CD4-positive, alpha-beta T cell treated with Interleukin-6 at 100 ng/mL for 8 hours (primary cell): ENCODE data around the gene APOL1.
"Not testable (repeated sequence)": the region's sequence is repeated elsewhere in the genome, so short reads cannot be mapped to it uniquely, and the experiment has no call there.

ENCODE experiments used
- DNase-seq: peaks from one replicate; pipeline ENCODE4 v3.0.0-alpha.2; 2020; ENCODE audit warnings: mixed read lengths, low spot score

Gene APOL1

DNA sequence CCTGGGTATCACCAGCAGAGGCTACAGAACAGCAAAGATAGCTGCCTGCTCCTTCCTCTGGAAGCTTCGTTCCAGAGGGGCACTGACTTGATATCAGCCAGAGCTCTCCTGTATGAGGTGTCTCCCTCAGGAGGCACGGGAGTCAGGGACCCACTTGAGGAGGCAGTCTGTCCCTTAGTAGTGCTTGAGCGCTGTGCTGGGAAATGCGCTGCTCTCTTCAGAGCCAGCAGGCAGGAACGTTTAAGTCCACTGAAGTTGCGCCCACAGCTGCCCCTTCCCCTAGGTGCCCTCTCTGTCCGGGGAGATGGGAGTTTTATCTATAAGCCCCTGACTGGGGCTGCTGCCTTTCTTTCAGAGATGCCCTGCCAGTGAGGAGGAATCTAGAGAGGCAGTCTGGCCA, 18.3 kb downstream of the APOL1 start:
- DNase-seq: not testable (repeated sequence)

DNA sequence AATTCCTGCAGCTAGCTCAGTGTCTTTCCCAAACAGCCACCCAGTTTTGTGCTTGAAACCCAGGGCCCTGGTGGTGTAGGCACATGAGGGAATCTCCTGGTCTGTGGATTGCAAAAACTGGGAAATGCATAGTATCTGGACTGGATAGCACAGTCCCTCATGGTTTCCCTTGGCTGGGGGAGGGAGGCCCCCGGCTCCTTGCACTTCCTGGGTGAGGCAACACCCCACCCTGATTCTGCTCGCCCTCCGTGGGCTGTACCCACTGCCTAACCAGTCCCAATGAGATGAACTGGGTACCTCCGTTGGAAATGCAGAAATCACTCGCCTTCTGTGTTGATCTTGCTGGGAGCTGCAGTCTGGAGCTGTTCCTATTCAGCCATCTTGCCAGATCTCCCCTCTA, 19.0 kb downstream of the APOL1 start:
- not testable (repeated sequence) for DNase-seq

DNA sequence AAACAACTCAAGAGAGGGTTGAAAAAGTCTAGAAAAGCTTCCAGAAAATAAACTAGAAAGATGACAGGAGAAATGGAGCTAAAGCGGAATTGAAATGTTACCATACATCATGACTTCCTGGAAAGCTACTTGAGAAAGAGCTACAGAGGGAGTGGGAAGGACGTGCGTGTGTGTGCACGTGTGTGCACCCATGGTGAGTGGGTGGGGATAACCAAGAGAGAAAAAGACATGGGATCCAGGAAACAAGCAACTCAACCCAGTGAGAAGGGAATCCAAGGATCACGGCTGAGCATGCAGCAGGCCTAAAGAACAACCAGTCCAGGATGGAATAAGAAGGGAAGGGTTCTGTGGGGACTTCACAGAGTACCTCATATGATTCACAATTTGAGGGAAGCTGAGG, 21.6 kb downstream of the APOL1 start:
- no peak for DNase-seq

DNA sequence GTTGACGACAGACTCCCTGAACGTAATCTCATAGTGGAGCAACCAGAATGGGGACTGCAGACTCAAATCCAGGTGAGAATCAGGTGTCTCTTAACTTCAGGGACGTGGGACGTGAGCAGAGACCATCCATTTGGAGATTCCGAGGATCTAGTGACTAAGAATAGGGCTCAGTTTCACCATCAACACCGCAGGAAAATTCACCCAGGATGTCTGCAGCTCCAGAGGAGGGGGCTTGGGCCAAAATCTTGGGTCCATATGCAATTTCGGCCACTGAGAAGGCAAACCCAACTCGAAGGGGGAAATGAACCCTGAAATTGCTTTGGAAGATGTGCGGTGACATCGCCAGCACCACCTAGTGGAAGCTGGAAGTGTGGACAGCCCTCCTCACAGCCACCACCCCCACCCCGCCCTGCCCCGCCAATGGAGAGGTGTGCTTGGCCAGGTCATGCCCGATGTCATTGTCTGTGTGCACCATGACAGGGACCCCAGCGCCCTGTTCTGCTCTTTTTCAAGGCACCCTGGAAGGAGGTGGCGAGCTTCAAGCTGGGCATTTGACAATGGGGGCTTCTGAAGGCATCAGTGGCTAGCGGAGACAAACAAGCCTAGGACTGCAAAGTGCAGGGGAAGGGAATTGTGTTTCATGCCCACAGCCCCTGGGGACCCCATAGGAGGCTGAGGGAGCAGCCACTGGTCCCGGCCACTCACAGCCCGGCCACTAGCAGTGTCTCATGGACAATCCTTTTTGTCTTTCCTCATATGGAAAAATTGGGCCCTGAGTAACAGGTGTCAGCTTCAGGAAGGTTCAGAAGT, 24.8 kb downstream of the APOL1 start:
- DNase-seq: peak; percentile 63

DNA sequence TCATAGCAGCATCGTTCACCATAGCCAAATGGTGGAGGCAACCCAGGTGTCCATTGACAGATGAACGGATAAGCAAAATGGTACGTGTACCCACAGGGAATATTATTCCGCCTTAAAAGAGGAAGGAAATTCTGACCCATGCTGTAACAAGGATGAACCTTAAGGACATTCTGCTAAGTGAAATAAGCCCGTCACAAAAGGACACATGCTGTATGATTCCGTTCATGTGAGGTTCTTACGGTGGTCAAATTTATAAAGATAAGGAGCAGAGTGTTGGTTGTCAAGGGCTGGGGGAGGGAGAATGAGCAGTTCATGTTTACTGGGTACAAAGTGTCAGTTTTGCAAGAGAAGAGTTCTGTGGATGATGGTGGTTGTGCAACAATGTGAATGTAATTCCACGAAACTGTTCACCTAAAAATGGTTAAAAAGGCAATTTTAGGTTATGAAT, 26.3 kb downstream of the APOL1 start:
- no peak for DNase-seq

DNA sequence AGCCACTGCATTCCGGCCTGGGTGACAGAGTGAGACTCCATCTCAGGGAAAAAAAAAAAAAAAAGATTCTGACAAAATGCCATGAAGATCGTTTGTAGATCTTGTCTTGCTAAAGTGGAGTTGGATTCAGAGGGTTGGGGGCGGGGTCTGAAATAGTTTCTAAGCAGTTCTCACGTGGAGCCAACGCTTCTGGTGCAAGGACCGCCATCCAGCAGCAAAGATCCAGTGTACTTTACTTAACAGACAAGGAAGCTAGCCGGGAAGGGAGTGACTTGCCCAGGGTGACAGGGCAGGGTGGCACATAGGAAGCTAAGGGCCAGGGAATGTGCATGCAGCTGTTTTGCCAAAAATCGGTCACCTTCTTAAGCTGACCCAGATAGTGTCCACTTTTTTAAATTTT, 27.4 kb downstream of the APOL1 start:
- no peak for DNase-seq

DNA sequence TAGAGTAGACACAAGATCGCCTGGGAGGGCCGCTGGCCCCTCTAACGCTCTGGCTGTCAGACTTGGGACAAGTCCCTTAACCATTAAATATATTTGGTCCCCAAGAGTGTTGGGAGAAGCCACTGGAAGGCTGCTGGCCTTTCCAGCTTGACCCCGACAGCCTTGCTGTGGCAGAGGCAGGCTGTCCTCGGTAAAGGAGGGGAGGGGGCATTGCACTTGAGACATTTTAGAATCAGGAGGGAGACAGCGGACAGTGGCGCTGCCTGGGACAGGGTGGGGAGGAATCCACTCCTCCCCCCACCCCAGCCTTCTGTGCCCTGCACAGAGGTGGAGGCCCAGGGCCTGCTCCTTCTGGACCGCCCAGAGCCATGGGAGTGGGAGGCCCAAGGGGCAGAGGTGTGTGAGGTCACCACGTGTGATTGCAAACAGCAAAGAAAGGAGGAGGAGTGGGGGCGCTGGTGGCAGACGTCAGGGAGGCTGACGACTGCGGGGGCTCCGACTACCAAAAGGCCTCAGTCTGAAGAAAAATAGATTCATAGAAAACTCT, 28.9 kb downstream of the APOL1 start:
- no peak for DNase-seq

DNA sequence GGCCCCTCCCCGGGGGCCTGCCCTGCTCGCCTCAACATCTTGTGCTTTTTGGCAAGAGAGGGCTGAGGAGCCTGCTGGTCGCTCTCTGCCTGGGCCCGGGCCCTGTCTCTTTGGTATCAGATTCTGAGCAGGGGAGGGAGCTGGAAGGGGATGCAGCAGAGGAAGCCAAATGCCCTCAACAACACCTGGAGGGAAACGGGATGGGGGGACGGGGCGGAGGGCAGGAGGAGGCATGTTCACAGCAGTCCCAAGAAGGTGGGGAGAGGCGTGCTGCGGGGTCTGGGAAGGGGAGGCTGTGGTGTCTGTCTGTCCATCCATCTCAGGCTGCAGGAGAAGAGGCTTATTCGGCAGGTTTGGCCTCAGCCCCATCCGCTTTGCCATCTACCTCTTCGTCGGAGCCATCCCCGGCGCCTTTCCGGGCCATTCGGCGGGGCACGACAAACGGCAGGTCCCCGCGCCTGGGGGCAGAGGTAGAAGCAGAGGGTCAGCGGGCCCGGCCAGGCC, 29.4 kb downstream of the APOL1 start:
- DNase-seq: no peak

DNA sequence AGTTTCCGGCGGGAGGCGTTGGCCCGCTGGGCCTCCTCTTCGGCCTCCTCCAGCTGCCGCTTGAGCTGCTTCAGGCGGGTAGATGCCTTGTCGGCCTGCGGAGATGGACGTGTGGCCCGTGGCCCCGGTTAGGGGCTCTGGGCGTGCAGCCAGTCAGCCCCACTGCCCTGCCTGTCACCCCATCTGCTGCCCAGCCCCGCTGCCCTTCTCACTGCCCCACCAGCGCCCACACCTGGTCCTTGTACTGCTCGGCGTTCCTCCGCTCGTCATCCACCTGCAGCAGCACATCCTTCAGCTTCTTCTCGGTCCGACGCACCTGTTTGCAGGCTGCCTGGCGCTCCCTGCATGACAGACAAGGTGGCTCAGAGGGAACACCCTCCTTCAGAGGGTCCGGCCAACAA, 31.2 kb downstream of the APOL1 start:
- DNase-seq: no peak

DNA sequence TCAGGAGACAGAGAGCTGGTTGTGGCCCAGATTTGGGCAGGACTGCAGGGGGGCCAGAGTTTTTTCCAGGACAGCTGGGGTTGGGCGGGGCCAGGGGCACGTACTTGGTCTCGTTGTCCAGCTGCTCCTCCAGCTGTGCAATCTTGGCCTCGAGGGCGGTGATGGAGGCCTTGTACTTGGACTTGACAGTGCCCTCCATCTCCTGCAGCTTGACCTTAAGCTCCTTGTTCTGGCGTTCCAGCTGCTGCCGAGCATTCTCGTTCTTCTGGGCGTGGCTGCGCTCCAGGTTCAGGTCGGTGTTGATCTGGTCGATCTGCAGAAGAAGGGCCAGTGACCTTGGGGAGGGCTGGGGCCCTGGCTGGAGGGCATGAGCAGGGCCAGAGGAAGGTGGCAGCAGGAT, 32.1 kb downstream of the APOL1 start:
- no peak for DNase-seq

DNA sequence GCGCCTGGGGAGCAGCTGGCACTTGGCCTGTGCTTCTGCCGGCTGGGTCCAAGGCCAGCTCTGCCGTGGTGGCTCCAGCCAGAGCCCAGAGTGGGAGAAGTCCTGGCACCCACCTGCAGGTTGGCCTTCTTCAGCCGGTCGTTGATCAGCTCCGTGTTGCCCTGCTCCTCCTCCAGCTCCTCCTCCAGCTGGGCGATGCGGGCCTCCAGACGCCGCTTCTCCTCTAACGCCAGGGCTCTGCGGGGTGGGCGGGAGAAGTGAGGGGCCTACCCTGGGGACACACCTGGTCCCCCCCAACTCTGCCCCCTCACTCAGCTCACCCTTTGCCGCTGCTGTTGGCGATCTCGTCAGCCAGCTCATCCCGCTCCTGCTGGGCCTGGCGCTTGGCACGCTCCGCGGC, 32.6 kb downstream of the APOL1 start:
- DNase-seq: no peak

DNA sequence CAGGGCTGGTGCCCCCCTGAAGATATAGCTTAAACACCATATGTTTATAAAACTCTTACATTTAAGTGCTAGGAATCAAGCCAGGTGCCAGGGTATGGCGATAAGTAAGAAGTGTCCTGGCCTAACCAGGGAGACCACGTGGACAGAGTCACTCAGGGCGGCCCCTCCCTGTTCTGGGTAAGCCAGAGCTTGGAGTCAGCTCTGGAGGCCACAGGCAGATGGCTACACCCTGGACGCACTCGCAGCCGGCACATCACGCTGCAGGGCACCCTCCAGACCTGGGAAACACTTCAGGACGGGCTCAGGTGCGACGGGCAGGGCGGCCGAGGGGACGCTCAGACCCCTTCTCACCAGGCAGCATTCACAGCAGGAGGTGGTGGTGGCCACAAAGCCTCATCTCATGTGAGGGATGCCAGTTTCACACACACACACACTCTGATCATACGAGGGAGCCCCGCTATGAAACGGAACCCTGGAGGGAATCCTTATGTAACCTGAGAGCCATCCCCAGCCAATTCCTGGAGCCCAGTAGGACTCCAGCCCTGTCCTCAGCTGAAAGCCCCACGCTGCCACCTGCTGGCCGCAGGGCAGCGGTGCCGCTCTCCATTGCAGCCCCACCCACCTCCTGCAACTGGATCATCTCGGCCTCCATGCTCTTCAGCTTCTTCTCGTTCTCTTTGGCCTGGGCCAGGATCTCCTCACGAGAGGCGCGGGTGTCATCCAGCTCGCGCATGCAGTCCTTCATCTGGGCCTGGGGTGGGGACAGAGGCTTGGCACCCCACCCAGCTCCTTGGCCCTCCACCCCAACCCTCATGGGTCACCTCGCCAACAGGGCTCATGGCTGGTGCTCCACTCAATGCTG, 33.4 kb downstream of the APOL1 start:
- DNase-seq: peak; percentile 50

DNA sequence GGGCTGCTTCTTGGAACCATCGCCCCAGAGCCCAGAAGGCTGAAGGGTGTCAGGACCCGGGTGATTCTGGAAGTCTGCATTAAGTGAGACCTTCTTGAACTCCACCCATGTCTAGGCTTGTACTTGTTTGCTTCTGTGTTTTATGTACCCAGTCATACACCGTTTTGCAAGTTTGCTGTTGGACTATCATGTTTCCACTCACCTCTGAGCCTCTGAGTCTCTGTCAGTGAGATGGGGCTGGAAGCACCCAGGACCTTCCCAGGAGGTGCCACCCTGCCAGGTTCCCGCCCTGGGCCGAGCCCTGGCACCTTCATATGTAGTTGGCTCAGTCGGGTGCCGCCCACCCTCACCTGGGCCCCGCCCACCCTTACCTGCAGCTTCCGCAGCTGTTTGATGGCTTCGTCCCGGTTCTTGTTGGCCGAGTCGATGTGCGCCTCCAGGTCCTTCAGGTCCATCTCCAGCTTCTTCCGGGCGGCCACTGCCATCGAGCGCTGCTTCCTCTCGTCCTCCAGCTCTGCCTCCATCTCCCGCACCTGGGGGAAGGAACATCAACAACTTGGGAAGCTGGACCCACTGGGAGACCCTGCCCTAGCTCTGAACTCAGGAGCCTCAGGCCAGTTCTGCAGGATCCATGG, 35.1 kb downstream of the APOL1 start:
- DNase-seq: no peak

DNA sequence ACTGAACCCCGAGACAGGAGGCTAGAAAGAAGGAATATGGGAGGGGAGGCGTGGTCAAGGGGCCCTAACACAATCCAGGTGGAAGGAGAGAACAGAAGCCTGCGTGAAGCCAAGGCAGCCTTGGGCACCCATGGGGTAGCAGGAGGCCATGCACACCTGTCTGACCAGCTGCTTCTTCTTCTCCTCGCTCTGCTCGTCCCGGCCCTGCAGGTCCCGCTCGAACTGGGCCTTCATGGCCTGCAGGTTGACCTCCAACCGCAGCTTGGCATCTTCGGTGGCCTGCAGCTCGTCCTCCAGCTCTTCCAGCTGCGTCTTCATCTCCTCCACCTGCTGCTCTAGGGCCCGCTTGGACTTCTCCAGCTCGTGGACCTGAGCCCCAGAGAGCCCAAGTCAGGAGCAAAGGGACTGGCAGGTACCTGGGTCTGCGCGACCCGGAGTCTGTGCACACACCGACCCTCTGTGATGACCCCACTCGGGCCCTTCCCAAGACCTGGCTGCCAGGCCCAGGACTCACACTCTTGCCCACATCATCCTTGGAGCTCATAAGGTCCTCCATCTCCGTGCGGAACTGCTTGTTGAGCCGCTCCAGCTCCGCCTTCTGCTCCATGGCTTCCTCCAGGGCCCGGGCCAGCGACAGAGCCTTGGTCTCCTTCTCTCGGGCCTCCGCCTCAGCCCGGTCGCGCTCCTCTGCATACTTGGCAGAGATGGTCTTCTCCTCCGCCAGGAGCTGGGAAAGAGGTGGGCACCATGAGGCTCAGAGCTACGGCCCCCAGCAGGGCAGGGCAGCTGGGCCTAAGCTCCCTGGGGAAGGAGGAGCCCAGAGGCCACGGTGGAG, 35.9 kb downstream of the APOL1 start:
- no peak for DNase-seq

DNA sequence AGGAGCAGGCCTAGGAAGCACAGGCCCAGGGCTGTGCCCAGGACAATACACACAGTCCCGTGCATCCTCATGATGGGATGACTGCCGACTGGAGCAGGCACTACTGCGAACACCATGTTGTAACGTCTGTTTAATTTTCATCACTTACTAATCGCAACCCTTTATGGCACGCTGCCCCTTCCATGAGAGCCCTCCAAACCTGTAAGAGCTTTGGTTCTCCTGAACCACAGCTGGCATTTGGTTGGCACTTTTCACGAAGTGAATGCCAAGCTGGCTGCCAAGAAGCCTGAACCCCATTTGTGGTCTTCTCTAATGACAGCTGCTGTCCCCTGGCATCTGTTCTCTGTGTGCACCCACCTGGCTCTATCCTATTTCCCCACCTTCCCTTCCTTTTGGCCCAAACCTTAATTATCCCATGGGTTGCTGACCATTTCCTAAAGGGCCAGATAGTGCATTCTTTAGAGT, 36.5 kb downstream of the APOL1 start:
- DNase-seq: no peak

DNA sequence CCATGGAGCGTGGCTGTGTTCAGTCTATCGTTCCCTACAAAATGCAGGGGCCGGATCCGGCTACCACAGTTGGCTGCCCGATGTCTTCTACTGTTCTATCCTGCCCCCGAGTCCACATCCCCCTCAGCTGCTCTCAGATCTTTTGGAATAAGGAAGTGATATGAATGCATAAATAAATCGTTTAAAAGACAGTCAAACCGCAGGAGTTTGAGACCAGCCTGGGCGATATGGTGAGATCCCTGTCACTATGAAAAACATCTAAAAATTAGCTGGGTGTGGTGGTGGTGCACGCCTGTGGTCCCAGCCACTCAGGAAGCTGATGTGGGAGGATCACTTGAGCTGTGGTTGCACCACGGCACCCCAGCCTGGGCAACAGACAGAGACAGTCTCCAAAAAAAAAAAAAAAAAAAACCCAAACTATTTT, 37.0 kb downstream of the APOL1 start:
- peak; percentile 37 for DNase-seq

DNA sequence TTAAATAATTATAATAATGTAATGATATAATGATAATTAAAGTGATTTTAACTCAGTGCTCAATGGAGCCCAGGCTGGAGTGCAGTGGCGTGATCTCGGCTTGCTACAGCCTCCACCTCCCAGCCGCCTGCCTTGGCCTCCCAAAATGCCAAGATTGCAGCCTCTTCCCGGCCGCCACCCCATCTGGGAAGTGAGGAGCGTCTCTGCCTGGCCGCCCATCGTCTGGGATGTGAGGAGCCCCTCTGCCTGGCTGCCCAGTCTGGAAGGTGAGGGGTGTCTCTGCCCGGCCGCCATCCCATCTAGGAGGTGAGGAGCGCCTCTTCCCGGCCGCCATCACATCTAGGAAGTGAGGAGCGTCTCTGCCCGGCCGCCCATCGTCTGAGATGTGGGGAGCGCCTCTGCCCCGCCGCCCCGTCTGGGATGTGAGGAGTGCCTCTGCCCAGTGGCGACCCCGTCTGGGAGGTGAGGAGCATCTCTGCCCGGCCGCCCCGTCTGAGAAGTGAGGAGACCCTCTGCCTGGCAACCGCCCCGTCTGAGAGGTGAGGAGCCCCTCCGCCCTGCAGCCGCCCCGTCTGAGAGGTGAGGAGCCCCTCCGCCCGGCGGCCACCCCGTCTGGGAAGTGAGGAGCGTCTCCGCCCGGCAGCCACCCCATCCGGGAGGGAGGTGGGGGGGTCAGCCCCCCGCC, 37.6 kb downstream of the APOL1 start:
- DNase-seq: not testable (repeated sequence)

DNA sequence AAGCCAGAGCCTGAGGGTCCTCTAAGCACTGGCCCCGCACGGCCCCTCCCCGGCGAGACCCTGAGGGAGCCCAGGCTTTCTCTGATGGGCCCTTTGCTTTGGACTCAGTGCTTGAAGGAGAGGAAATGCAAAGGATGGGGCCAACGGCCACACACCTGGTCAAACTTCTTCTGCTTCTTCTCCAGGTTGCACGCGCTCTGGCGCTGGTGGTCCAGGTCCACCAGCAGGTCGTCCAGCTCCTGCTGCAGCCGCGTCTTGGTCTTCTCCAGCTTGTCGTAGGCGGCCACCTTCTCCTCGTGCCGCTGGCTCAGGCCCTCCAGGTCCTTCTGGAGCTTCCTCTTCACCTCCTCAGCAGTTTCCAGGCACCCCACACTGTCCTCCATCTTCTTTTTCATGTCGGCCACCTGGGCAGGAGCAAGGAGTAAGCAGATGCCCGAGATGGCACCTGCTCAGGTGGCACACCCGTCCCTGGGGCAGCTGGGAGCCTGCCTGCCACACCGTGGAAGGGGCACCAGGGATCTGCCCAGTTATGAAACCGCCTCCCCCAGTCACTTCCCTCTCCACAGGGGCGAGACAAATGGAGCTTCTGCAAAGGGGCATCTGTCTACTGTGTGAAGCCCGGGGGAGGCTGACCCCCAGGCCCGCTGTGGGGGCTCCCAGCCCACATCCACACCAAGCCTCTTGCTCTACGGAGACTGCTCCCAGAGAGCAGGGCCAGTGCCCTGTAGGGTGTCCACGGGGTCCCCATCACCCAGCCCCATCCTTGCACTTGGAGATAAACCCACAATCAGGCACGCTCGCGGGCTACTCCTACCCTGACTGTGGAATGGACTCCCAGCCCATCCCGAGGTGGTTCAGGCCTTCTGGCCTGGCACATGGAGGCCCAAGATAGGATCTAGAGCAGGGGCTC, 39.2 kb downstream of the APOL1 start:
- no peak for DNase-seq

DNA sequence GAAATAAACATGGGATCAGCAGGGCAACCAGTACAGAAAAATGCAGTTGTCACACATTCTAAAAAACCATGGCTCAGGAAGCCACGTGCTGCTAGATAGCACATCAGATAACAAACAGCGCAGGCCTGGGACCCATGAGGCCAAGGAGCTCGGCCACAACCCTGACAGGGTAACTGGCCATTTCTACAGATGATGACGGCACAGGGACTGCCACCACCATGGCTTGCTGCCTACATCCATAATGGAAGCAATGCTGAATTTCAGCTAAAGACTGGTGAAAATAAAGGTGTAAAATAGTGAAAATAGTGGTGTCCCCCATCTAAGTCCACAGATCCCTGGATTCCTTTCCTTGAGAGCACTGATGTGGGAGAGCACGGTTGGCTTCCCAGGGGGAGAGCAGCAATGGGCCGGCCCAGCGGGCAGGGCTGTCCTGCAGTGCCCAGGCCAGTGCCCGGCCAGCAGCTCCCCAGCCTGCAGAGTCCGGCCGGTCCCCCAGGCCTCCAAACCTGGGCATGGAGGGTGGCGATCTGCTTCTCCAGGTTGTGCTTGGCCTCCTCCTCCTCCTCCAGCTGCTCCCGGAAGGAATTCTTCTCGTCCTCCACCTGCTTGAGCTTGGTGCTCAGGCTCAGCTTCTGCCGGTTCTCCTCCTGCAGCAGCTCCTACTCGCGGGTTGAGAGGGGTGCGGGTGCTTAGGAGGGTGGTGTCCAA, 40.0 kb downstream of the APOL1 start:
- no peak for DNase-seq
